HEK293 (cell line): ENCODE results near the gene SIKE1.

Source experiments
- CTCF ChIA-PET: fragments of 350-600 bp; formaldehyde crosslinking; extraction: SDS; loops from one replicate; lab custom pipeline; 2021; ENCODE audit warnings: antibody characterized with exemption; lab: Yijun Ruan, JAX
- POLR2A ChIA-PET: fragments of 300-600 bp; formaldehyde crosslinking; extraction: SDS; loops from one replicate; lab custom pipeline; 2020; ENCODE audit warnings: antibody characterized with exemption, inconsistent platforms; lab: Yijun Ruan, JAX
- H3K27ac ChIP-seq: fragments of 200-500 bp; sonication (Bioruptor generic); 2 replicates; pipeline ENCODE4 v1.5.1; 2014; ENCODE audit warnings: low read depth, low read length, control low read depth, inconsistent platforms; ENCODE audit errors: extremely low read depth
- H3K36me3 ChIP-seq, 2 experiments: fragments of 200-500 bp in 1 of 2; sonication (Bioruptor generic) in 1 of 2; 1 replicate in 1 of 2; 2 replicates in 1 of 2; pipeline ENCODE4 v1.5.1; 2014 to 2017; ENCODE audit warnings: inconsistent platforms in 2 of 2, low read length in 2 of 2; ENCODE audit not compliant: control insufficient read depth in 2 of 2, insufficient read depth in 1 of 2
- H3K4me1 ChIP-seq: fragments of 200-500 bp; sonication (Bioruptor generic); 2 replicates; pipeline ENCODE4 v1.5.1; 2014; ENCODE audit warnings: mild to moderate bottlenecking, low read length, inconsistent platforms; ENCODE audit not compliant: control insufficient read depth, insufficient read depth
- H3K4me3 ChIP-seq: 2 replicates; pipeline ENCODE4 v1.5.1; 2011; ENCODE audit warnings: low read depth, mild to moderate bottlenecking, control low read depth, low read length, moderate library complexity
- H3K9me3 ChIP-seq: fragments of 200-500 bp; sonication (Bioruptor generic); 2 replicates; pipeline ENCODE4 v1.5.1; 2014; ENCODE audit warnings: low read depth, low read length, inconsistent platforms; ENCODE audit not compliant: control insufficient read depth, insufficient read depth
- HOXD13 ChIP-seq: sonication (generic); formaldehyde crosslinking; IDR thresholded peaks from 2 replicates; pipeline ENCODE4 v1.8.0; 2022; ENCODE audit warnings: missing genetic modification reagents, borderline replicate concordance
- KLF1 ChIP-seq: fragments of 450-650 bp; formaldehyde crosslinking; IDR thresholded peaks from 2 replicates; pipeline ENCODE4 v1.5.1; 2016; ENCODE audit warnings: missing biosample characterization, missing genetic modification characterization
- KLF7 ChIP-seq: fragments of 450-650 bp; formaldehyde crosslinking; IDR thresholded peaks from 2 replicates; pipeline ENCODE4 v1.5.1; 2016; ENCODE audit warnings: missing biosample characterization, missing genetic modification characterization, borderline replicate concordance
- KLF8 ChIP-seq: fragments of 450-650 bp; formaldehyde crosslinking; IDR thresholded peaks from 2 replicates; pipeline ENCODE4 v1.5.1; 2016; ENCODE audit warnings: missing biosample characterization, missing genetic modification characterization
- PRDM1 ChIP-seq: fragments of 450-650 bp; formaldehyde crosslinking; IDR thresholded peaks from 2 replicates; pipeline ENCODE4; 2016; ENCODE audit warnings: missing biosample characterization, missing genetic modification characterization
- PRDM10 ChIP-seq: fragments of 450-650 bp; formaldehyde crosslinking; IDR thresholded peaks from 2 replicates; pipeline ENCODE4 v1.5.1; 2016; ENCODE audit warnings: missing biosample characterization, missing genetic modification characterization
- ZBTB17 ChIP-seq: fragments of 450-650 bp; formaldehyde crosslinking; IDR thresholded peaks from 2 replicates; pipeline ENCODE4 v1.5.1; 2016; ENCODE audit warnings: missing biosample characterization, missing genetic modification characterization
- ZBTB48 ChIP-seq: fragments of 450-650 bp; formaldehyde crosslinking; IDR thresholded peaks from 2 replicates; pipeline ENCODE4 v1.5.1; 2016; ENCODE audit warnings: missing biosample characterization, missing genetic modification characterization
- ZBTB6 ChIP-seq: fragments of 450-650 bp; formaldehyde crosslinking; IDR thresholded peaks from 2 replicates; pipeline ENCODE4 v1.5.1; 2017; ENCODE audit warnings: missing biosample characterization, missing genetic modification characterization
- ZNF138 ChIP-seq: fragments of 450-650 bp; formaldehyde crosslinking; IDR thresholded peaks from 2 replicates; pipeline ENCODE4 v1.5.1; 2016; ENCODE audit warnings: missing biosample characterization, missing genetic modification characterization, borderline replicate concordance
- ZNF157 ChIP-seq: fragments of 450-650 bp; formaldehyde crosslinking; IDR thresholded peaks from 2 replicates; pipeline ENCODE4 v1.5.1; 2016; ENCODE audit warnings: missing biosample characterization, missing genetic modification characterization
- ZNF23 ChIP-seq: fragments of 450-650 bp; formaldehyde crosslinking; IDR thresholded peaks from 2 replicates; pipeline ENCODE4 v1.5.1; 2016; ENCODE audit warnings: missing biosample characterization, missing genetic modification characterization, borderline replicate concordance
- ZNF514 ChIP-seq: fragments of 450-650 bp; formaldehyde crosslinking; IDR thresholded peaks from 2 replicates; pipeline ENCODE4 v1.5.1; 2016; ENCODE audit warnings: missing biosample characterization, missing genetic modification characterization
- ZNF596 ChIP-seq: fragments of 450-650 bp; IDR thresholded peaks from 2 replicates; pipeline ENCODE4 v1.5.0; 2018; ENCODE audit warnings: missing biosample characterization, mild to moderate bottlenecking, missing genetic modification characterization, moderate library complexity
- ZNF623 ChIP-seq: fragments of 450-650 bp; formaldehyde crosslinking; IDR thresholded peaks from 2 replicates; pipeline ENCODE4 v1.5.1; 2016; ENCODE audit warnings: missing biosample characterization, missing genetic modification characterization
- ZNF660 ChIP-seq: fragments of 450-650 bp; IDR thresholded peaks from 2 replicates; pipeline ENCODE4 v1.5.1; 2018; ENCODE audit warnings: missing biosample characterization, mild to moderate bottlenecking, missing genetic modification characterization

Gene SIKE1

GRCh38 chr1:114756949-114757454, 23.5 kb downstream of the SIKE1 start:
- ChIA-PET POLR2A (interaction anchor here (0.5 to 1.4 kb wide), 2 partner anchors 19 to 23 kb away, joined by 3 to 4 read pairs; partner anchors contain the start of gene SIKE1), CTCF (interaction anchor here (0.6 to 1.1 kb wide), 2 partner anchors 21 to 613 kb away, joined by 3 to 4 read pairs; no protein-coding TSS in a partner anchor)
- TF ChIP-seq HOXD13 (CRISPR knock-in tag) (no peak), ZNF660 (no peak), PRDM10 (tag by site-specific recombination) (peak; percentile 82), KLF7 (tag by site-specific recombination) (no peak), ZBTB48 (tag by site-specific recombination) (peak; percentile 85; the same call in 1 of the 2 replicates), ZNF23 (no peak), ZNF514 (no peak), ZNF138 (tag by site-specific recombination) (no peak), KLF8 (tag by site-specific recombination) (no peak), ZBTB6 (tag by site-specific recombination) (no peak), KLF1 (tag by site-specific recombination) (0 out of 2 replicates have a peak, but pooled peaks have one; percentile 22), ZNF596 (tag by site-specific recombination) (no peak)
- Histone ChIP-seq H3K4me3 (peak overlapping the region; percentile 97), H3K27ac (peak overlapping the region; percentile 85; the same call in 1 of the 2 replicates), H3K36me3 (peaks cover 0 to 10% of the 10 kb centered on the region in 2 experiments; a peak in 1 of 3 replicates), H3K4me1 (peaks cover under 1% of the 10 kb centered on the region; the same call in 1 of the 2 replicates), H3K9me3 (no peaks in the 10 kb centered on the region)

- TF ChIP-seq ZNF623 (tag by site-specific recombination) (peak; percentile 92), ZBTB17 (tag by site-specific recombination) (0 out of 2 replicates have a peak, but pooled peaks have one; percentile 22), PRDM1 (peak; percentile 76), ZNF157 (tag by site-specific recombination) (no peak)
- no peaks in the 10 kb centered on the region for H3K9me3 ChIP-seq
- H3K4me3 ChIP-seq, result peak overlapping the region; percentile 97
- H3K27ac ChIP-seq, result no peak overlapping the region; the same call in 1 of the 2 replicates
- ChIA-PET POLR2A (interaction anchor here (1.4 kb wide), 1 partner anchor 24 kb away, joined by 3 read pairs; the partner anchor contains the start of gene SIKE1), CTCF (interaction anchor here (0.5 kb wide), 1 partner anchor 28 kb away, joined by 3 read pairs; no protein-coding TSS in a partner anchor)
- peaks cover 0 to 10% of the 10 kb centered on the region in 2 experiments; a peak in 1 of 3 replicates for H3K36me3 ChIP-seq
- H3K4me1 ChIP-seq, result peaks cover 3% of the 10 kb centered on the region; the same call in 1 of the 2 replicates
Observed at GRCh38 chr1:114756009-114756892, 24.2 kb downstream of the SIKE1 start.
